ENCODE measurements around the gene STOML1.

STOML1 gene

GRCh38 chr15:73991726-73992593 lies at the start of gene STOML1:
Gene STOML1 (minus strand): TSS chr15:73992295. CDS start chr15:73992223, 72 bp downstream.
- peak; percentile 96 for DNase-seq (ENCODE audit: low spot score)

DNA sequence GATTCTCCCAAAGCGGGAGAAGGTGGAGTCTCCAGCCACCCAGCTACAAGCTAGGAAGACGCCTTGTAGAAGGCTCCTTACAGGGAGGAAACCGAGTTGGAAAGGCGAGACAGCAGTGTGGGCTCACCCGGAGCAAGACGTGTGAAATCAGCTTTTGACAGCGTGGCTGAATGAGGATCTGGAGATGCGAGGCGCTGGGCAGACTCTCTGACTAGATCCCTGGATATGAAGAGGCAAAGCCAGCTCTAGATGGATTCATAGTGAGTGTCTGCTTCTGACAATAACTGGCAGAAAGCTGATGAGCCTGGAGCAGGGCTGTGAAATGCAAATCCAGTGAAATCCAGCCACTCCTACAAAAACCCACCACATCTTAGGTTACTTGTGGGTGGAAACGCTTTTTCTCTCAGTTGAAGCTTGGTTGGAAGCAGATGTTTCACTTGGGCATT lies 49.2 kb upstream of the STOML1 start:
- DNase-seq (ENCODE audit: low spot score) = no peak

- DNase-seq (ENCODE audit: low spot score) = no peak
Measured at GRCh38 chr15:74040109-74040850, 48.2 kb upstream of the STOML1 start.

- no peak for DNase-seq (ENCODE audit: low spot score)
Measured at GRCh38 chr15:74039656-74040010, 47.5 kb upstream of the STOML1 start.

- no peak for DNase-seq (ENCODE audit: low spot score)
Measured at GRCh38 chr15:74038707-74039655, 46.9 kb upstream of the STOML1 start.

DNA sequence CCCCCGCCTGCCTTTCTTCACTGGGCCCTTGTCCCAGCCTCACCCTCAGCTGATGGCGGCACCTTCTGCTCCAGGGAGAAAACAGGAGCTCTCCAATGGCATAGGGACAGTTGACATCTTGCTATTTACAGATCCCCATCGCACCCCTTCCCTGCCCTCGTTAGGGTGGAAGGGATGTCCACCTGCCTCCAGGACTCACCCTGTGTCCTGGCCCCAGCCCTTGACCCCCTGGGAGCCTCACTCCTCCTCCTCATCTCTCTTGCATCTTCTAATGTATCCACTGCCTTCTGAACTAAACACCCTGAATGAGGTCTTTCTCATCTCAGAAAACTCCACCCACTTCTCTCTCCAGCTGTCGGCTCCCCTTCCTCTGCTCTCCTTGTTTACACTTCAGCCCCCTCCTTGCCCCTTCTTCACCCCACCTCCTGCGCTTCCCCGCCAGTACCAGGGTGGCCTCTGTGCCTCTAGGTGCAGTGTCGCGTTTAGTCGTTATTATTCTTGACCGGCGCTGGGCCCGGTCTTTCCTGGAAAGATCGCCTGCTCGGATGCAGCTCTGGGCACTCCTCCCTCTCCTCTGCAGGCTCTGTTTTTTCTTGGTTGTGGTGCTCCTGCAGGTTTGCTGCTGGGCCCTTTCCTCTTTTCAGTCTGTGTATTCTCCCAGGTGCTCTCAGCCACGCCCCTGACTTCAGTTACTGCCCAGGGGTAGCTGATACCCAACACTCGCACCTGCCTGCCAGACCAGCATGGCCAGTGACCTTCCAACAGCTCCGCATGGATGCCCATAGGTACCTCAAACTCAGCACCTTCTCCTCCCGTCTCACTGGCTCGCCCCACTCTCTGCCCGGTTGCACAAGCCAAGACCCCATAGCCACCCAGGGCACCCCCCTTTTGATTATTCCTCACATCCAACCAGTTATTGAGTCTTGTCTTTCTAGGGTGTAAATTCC lies 45.3 kb upstream of the STOML1 start:
- no peak for DNase-seq (ENCODE audit: low spot score)

DNA sequence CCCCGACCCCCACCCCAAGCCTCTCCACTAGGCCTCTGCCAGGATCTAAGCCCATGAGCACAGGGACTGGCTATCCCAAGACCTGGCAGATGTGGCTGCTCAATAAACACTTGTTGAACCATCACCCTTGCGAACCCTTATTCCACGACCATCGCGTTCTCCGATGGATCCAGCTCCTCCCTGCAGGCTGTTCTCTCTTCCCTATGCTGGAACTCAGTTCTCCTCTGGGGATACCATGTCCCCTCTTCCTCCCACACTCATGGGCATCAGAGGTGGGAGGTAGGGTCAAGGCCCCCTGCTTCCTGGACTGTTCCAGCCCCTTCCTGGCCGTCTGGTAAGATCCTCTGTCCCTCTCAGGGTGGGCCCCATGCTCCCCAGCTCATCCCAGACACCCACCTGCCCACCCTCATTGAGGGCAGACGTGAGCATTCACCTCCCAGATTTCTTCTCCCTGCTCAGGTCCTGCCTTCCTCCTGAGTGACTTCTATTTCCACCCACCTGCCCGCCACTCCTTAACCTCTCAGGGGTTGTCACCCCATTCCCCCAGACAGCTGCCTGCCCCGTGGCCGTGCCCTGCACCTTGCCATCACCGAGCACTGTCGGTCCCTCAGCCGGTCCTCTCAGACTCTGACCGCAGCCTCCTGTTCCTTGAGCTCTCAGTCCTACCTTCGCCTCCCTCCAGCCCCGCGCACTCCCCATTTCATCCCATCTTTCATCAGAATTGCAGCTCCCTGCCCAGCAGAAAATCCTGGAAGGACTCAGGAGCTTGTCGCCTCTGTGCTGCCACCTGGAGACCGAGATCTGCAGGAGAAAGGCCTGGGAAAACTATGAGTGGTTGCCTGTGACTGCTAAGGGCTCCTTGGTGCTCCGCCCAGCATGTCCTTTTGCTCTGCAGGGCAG lies 44.4 kb upstream of the STOML1 start:
- no peak for DNase-seq (ENCODE audit: low spot score)

- no peak for DNase-seq (ENCODE audit: low spot score)
Measured at GRCh38 chr15:74035121-74036017, 43.3 kb upstream of the STOML1 start.

- no peak for DNase-seq (ENCODE audit: low spot score)
Measured at GRCh38 chr15:74034206-74034755, 42.2 kb upstream of the STOML1 start.

- DNase-seq (ENCODE audit: low spot score) = no peak
Measured at GRCh38 chr15:74032606-74033561, 40.8 kb upstream of the STOML1 start.

GRCh38 chr15:74032046-74032445 lies 40.0 kb upstream of the STOML1 start:
- DNase-seq (ENCODE audit: low spot score) = no peak

GRCh38 chr15:74028646-74029045 lies 36.6 kb upstream of the STOML1 start:
- no peak for DNase-seq (ENCODE audit: low spot score)

- DNase-seq (ENCODE audit: low spot score) = no peak
Measured at GRCh38 chr15:74027688-74028087, 35.6 kb upstream of the STOML1 start.

DNA sequence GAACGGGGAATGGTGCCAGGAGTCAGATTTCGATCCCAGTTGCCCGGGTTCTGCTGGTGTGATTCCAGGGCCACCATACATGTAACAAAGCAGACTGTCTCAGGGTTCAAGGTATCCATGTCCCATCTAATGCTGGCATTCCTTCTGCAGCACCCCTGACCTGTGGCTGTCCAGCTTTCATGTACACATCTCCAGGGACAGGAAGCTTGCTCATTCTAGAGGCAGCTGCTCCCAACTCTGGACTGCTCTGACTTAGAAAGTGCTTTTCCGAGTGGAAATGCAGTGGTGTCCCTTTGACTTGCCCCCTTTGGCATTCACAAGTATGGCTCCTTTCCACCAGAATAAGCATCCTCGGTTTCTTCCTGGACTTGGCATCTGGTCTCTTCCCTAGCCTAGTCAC lies 33.3 kb upstream of the STOML1 start:
- no peak for DNase-seq (ENCODE audit: low spot score)

GRCh38 chr15:74024687-74025086 lies 32.6 kb upstream of the STOML1 start:
- DNase-seq (ENCODE audit: low spot score) = no peak

- no peak for DNase-seq (ENCODE audit: low spot score)
Measured at GRCh38 chr15:74022706-74023470, 30.8 kb upstream of the STOML1 start.

GRCh38 chr15:74019734-74020133 lies 27.6 kb upstream of the STOML1 start:
- DNase-seq (ENCODE audit: low spot score) = no peak
